Measurements from ENCODE around the gene LDLRAD3. TPM values are rescaled to one million over a fixed set of nuclear protein-coding genes. Genes with fewer than 3 reads are reported as not detected.

Gene LDLRAD3
- total RNA-seq, 1 experiment from 2014 or later: 19.0 TPM

GRCh38 chr11:36053281-36053680 lies 109.4 kb downstream of the LDLRAD3 start:
- ChIA-PET CTCF (interaction anchor here (0.8 to 2.0 kb wide), 2 partner anchors 11 to 231 kb away, joined by 3 to 5 read pairs; no protein-coding TSS in a partner anchor), POLR2A (no interaction called here), RAD21 (ENCODE audit: low non-redundant PET in 1 of 2, low total read pairs in 2 of 2, uncharacterized antibody in 2 of 2, unreplicated experiment in 2 of 2) (interaction anchor here in 1 of 2 experiments (0.8 kb wide), 1 partner anchor 231 kb away, joined by 4 read pairs; no protein-coding TSS in a partner anchor)
- Histone ChIP-seq H4K20me1 (ENCODE audit: insufficient read depth) (no peaks in the 10 kb centered on the region), H3K36me3 (ENCODE audit: control insufficient read depth in 1 of 2, insufficient read depth in 2 of 2, low read length in 2 of 2) (no peaks in the 10 kb centered on the region), H3K4me2 (ENCODE audit: low read length) (no peak overlapping the region), H3K9me3 (ENCODE audit: control insufficient read depth in 1 of 2, insufficient read depth in 1 of 2, low read depth in 1 of 2, low read length in 2 of 2) (no peaks in the 10 kb centered on the region), H3K4me1 (ENCODE audit: control insufficient read depth in 1 of 2, insufficient read depth in 2 of 2, low read length in 2 of 2) (no peaks in the 10 kb centered on the region), H3K4me3 (replicated peaks in 1 of 2; ENCODE audit: low read depth in 1 of 2, low read length in 2 of 2) (no peak overlapping the region), H3K27me3 (ENCODE audit: insufficient read depth, low read length) (no peaks in the 10 kb centered on the region), H3K79me2 (ENCODE audit: insufficient read depth, low read length) (no peaks in the 10 kb centered on the region), H3K9ac (ENCODE audit: low read length) (no peak overlapping the region), H3K9me2 (ENCODE audit: insufficient read depth) (no peaks in the 10 kb centered on the region), H2AFZ (ENCODE audit: low read depth, low read length, poor library complexity, severe bottlenecking) (no peak overlapping the region), H3K27ac (ENCODE audit: low read depth, low read length) (no peak overlapping the region)
- ATAC-seq (no peak), DNase-seq (ENCODE audit: low read depth, low spot score) (no peak)
- no TSS peak for BruUV-seq (replicated peaks)
- TF ChIP-seq CBX3 (IDR thresholded peaks at IDR 0.05; ENCODE audit: low read depth) (no peak), CEBPB (IDR thresholded peaks at IDR 0.05; ENCODE audit: low read depth) (no peak), CTCF (IDR thresholded peaks at IDR 0.05 in 2 of 3, conservative IDR thresholded peaks at IDR 0.05 in 1 of 3; ENCODE audit: borderline replicate concordance in 1 of 3, insufficient read depth in 1 of 3, low read depth in 2 of 3, low read length in 2 of 3) (no peak), RAD21 (IDR thresholded peaks at IDR 0.05; ENCODE audit: low read depth) (no peak), ELF1 (IDR thresholded peaks at IDR 0.05; ENCODE audit: borderline replicate concordance, low read depth) (no peak), TCF7L2 (IDR thresholded peaks at IDR 0.05; ENCODE audit: borderline replicate concordance, extremely low read depth, insufficient read depth, insufficient read length) (no peak), POLR2A (IDR thresholded peaks at IDR 0.05; ENCODE audit: borderline replicate concordance, extremely low read depth, insufficient read depth, insufficient read length) (no peak), EZH2phosphoT487 (IDR thresholded peaks at IDR 0.05; ENCODE audit: borderline replicate concordance) (no peak), FOSL1 (IDR thresholded peaks at IDR 0.05; ENCODE audit: low read depth) (no peak), SRF (IDR thresholded peaks at IDR 0.05; ENCODE audit: low read depth) (no peak), EZH2 (IDR thresholded peaks at IDR 0.05) (no peak), SIN3A (IDR thresholded peaks at IDR 0.05; ENCODE audit: low read depth) (no peak), JUND (IDR thresholded peaks at IDR 0.05) (no peak), POLR2AphosphoS5 (IDR thresholded peaks at IDR 0.05; ENCODE audit: low read depth, low read length) (no peak), EGR1 (IDR thresholded peaks at IDR 0.05; ENCODE audit: low read depth) (no peak), ZFX (IDR thresholded peaks at IDR 0.05) (no peak)
- TF ChIP-seq, protein P1, sequence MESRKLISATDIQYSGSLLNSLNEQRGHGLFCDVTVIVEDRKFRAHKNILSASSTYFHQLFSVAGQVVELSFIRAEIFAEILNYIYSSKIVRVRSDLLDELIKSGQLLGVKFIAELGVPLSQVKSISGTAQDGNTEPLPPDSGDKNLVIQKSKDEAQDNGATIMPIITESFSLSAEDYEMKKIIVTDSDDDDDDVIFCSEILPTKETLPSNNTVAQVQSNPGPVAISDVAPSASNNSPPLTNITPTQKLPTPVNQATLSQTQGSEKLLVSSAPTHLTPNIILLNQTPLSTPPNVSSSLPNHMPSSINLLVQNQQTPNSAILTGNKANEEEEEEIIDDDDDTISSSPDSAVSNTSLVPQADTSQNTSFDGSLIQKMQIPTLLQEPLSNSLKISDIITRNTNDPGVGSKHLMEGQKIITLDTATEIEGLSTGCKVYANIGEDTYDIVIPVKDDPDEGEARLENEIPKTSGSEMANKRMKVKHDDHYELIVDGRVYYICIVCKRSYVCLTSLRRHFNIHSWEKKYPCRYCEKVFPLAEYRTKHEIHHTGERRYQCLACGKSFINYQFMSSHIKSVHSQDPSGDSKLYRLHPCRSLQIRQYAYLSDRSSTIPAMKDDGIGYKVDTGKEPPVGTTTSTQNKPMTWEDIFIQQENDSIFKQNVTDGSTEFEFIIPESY (IDR thresholded peaks at IDR 0.05; ENCODE audit: extremely low read depth, insufficient replicate concordance, low read length): no peak
- TF ChIP-seq, protein P2, sequence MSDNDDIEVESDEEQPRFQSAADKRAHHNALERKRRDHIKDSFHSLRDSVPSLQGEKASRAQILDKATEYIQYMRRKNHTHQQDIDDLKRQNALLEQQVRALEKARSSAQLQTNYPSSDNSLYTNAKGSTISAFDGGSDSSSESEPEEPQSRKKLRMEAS (IDR thresholded peaks at IDR 0.05): no peak
- TF ChIP-seq, protein P3, sequence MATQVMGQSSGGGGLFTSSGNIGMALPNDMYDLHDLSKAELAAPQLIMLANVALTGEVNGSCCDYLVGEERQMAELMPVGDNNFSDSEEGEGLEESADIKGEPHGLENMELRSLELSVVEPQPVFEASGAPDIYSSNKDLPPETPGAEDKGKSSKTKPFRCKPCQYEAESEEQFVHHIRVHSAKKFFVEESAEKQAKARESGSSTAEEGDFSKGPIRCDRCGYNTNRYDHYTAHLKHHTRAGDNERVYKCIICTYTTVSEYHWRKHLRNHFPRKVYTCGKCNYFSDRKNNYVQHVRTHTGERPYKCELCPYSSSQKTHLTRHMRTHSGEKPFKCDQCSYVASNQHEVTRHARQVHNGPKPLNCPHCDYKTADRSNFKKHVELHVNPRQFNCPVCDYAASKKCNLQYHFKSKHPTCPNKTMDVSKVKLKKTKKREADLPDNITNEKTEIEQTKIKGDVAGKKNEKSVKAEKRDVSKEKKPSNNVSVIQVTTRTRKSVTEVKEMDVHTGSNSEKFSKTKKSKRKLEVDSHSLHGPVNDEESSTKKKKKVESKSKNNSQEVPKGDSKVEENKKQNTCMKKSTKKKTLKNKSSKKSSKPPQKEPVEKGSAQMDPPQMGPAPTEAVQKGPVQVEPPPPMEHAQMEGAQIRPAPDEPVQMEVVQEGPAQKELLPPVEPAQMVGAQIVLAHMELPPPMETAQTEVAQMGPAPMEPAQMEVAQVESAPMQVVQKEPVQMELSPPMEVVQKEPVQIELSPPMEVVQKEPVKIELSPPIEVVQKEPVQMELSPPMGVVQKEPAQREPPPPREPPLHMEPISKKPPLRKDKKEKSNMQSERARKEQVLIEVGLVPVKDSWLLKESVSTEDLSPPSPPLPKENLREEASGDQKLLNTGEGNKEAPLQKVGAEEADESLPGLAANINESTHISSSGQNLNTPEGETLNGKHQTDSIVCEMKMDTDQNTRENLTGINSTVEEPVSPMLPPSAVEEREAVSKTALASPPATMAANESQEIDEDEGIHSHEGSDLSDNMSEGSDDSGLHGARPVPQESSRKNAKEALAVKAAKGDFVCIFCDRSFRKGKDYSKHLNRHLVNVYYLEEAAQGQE (IDR thresholded peaks at IDR 0.05; ENCODE audit: low read depth): no peak
- intact Hi-C loops (cut with micrococcal nuclease): loop anchor here (10.0 kb wide), 1 partner anchor 338 kb away; no protein-coding TSS in a partner anchor
